Skin of body (tissue), 2 donors: ENCODE data around the gene PLAAT2. TPM values are rescaled to one million over a fixed set of nuclear protein-coding genes. Genes with fewer than 3 reads are reported as not detected.

Source experiments
- DNase-seq: peaks from one replicate; lab custom pipeline; 2025; lab: John Stamatoyannopoulos, UW
- total RNA-seq: library from RNA; depleted of rRNA; stranded (reverse); fragments of >200 nt; gene quantifications from one replicate; pipeline ENCODE4 v1.2.3, GENCODE V29; 2014

Gene PLAAT2
- total RNA-seq, 1 donor from 2014 or later: not detected

GRCh38 chr11:63520606-63521170 lies 42.5 kb downstream of the PLAAT2 start:
- no peak for DNase-seq

- DNase-seq: no peak
These were observed 44.6 kb downstream of the PLAAT2 start for GRCh38 chr11:63518548-63518947.

GRCh38 chr11:63517156-63517555 lies 46.0 kb downstream of the PLAAT2 start:
- no peak for DNase-seq

- no peak for DNase-seq
These were observed 47.1 kb downstream of the PLAAT2 start for GRCh38 chr11:63516109-63516508.

- DNase-seq: no peak
These were observed 50.4 kb downstream of the PLAAT2 start for GRCh38 chr11:63512816-63513215.

- no peak for DNase-seq
These were observed 52.0 kb downstream of the PLAAT2 start for GRCh38 chr11:63511048-63511748.

GRCh38 chr11:63510360-63511047 lies 52.7 kb downstream of the PLAAT2 start:
- no peak for DNase-seq

GRCh38 chr11:63508745-63509144 lies 54.4 kb downstream of the PLAAT2 start:
- no peak for DNase-seq

- no peak for DNase-seq
These were observed 55.2 kb downstream of the PLAAT2 start for GRCh38 chr11:63508009-63508408.

GRCh38 chr11:63507511-63507910 lies 55.7 kb downstream of the PLAAT2 start:
- no peak for DNase-seq

- DNase-seq: no peak
These were observed 56.3 kb downstream of the PLAAT2 start for GRCh38 chr11:63506876-63507275.

GRCh38 chr11:63505857-63506528 lies 57.2 kb downstream of the PLAAT2 start, which contains the start of gene LGALS12:
Gene LGALS12, plus strand, starts transcription at chr11:63506084. Its CDS starts 375 bp downstream, at chr11:63506459.
- DNase-seq: no peak

GRCh38 chr11:63504933-63505586 lies 58.1 kb downstream of the PLAAT2 start:
- no peak for DNase-seq

- DNase-seq: no peak
These were observed 59.1 kb downstream of the PLAAT2 start for GRCh38 chr11:63504054-63504453.

GRCh38 chr11:63503492-63503891 lies 59.7 kb downstream of the PLAAT2 start:
- DNase-seq: no peak

Other genes starting within 250 kb of the PLAAT2 start
- not detected for gene SLC22A9, start 193.6 kb downstream of the PLAAT2 start, total RNA-seq
- 8.2 TPM for gene PLAAT5, start 72.2 kb downstream of the PLAAT2 start, total RNA-seq
- gene LGALS12, start 57.3 kb downstream of the PLAAT2 start, total RNA-seq: 33.4 TPM
- gene PLAAT4, start 26.6 kb downstream of the PLAAT2 start, total RNA-seq: 3.5 TPM
- gene PLAAT3, start 51.1 kb upstream of the PLAAT2 start, total RNA-seq: 21.6 TPM
- 67.1 TPM for gene ATL3, start 108.0 kb upstream of the PLAAT2 start, total RNA-seq
- 60.0 TPM for gene RTN3, start 118.1 kb upstream of the PLAAT2 start, total RNA-seq
- 12.8 TPM for gene ZFTA, start 205.4 kb upstream of the PLAAT2 start, total RNA-seq